HG03439 (cell line): ENCODE data around the gene RFPL2.
"Not testable (repeated sequence)": the region's sequence is repeated elsewhere in the genome, so short reads cannot be mapped to it uniquely, and the experiment has no call there.

Experiments used
- ATAC-seq: cut with Tn5 transposase; IDR thresholded peaks from one replicate; pipeline ENCODE4 v1.9.1; 2021; ENCODE audit warnings: mild to moderate bottlenecking, moderate library complexity; ENCODE audit not compliant: unreplicated experiment

RFPL2 gene

GRCh38 chr22:32175115-32175514 is 29.8 kb downstream of the RFPL2 start:
- no peak for ATAC-seq

- no peak for ATAC-seq
Measured at GRCh38 chr22:32165681-32166080, 39.2 kb downstream of the RFPL2 start.

- ATAC-seq = no peak
Measured at GRCh38 chr22:32164075-32164860, 40.6 kb downstream of the RFPL2 start.

GRCh38 chr22:32160411-32160810 is 44.5 kb downstream of the RFPL2 start:
- ATAC-seq = not testable (repeated sequence)

GRCh38 chr22:32158712-32159533 is 46.0 kb downstream of the RFPL2 start, which contains the start of gene C22orf42:
C22orf42 (minus strand) TSS chr22:32159303; CDS start chr22:32159215, 88 bp downstream.
- no peak for ATAC-seq

- not testable (repeated sequence) for ATAC-seq
Measured at GRCh38 chr22:32157632-32158031, 47.2 kb downstream of the RFPL2 start.

- not testable (repeated sequence) for ATAC-seq
Measured at GRCh38 chr22:32154727-32155126, 50.1 kb downstream of the RFPL2 start.

- ATAC-seq = not testable (repeated sequence)
Measured at GRCh38 chr22:32151641-32152040, 53.2 kb downstream of the RFPL2 start.

GRCh38 chr22:32150647-32151046 is 54.2 kb downstream of the RFPL2 start:
- ATAC-seq = not testable (repeated sequence)

- not testable (repeated sequence) for ATAC-seq
Measured at GRCh38 chr22:32148372-32148771, 56.5 kb downstream of the RFPL2 start.

- ATAC-seq = not testable (repeated sequence)
Measured at GRCh38 chr22:32147128-32147527, 57.7 kb downstream of the RFPL2 start.

- no peak for ATAC-seq
Measured at GRCh38 chr22:32144496-32145274, 60.2 kb downstream of the RFPL2 start.

GRCh38 chr22:32142600-32142999 is 62.3 kb downstream of the RFPL2 start:
- no peak for ATAC-seq

- ATAC-seq = not testable (repeated sequence)
Measured at GRCh38 chr22:32140688-32141087, 64.2 kb downstream of the RFPL2 start.
